OCI-LY1 (cell line): ENCODE measurements around the gene CXCL1.

Experiments
- H2AFZ ChIP-seq: fragments of 200-600 bp; sonication (generic), shearing (Covaris generic); 2 replicates; pipeline ENCODE4 v1.6.0; 2014; ENCODE audit warnings: antibody characterized with exemption, mild to moderate bottlenecking, low read length
- H3F3A ChIP-seq: fragments of 200-600 bp; sonication (generic), shearing (Covaris generic); 2 replicates; pipeline ENCODE4 v1.6.0; 2014; ENCODE audit warnings: mild to moderate bottlenecking, antibody characterized with exemption, low read length, moderate library complexity; ENCODE audit not compliant: insufficient read depth
- H3K27ac ChIP-seq: fragments of 200-600 bp; sonication (generic); 2 replicates; pipeline ENCODE4 v1.5.1; 2014; ENCODE audit warnings: low read length, mixed run types, mild to moderate bottlenecking, low read depth; ENCODE audit not compliant: poor library complexity, severe bottlenecking
- H3K27me3 ChIP-seq: fragments of 200-600 bp; sonication (generic); 2 replicates; pipeline ENCODE4 v1.6.0; 2014; ENCODE audit warnings: antibody characterized with exemption, mild to moderate bottlenecking, low read length, moderate library complexity; ENCODE audit not compliant: insufficient read depth
- H3K36me3 ChIP-seq: fragments of 200-600 bp; sonication (generic); 2 replicates; pipeline ENCODE4 v1.6.1; 2014; ENCODE audit warnings: mild to moderate bottlenecking, antibody characterized with exemption, low read length, moderate library complexity, mixed read lengths; ENCODE audit not compliant: insufficient read depth
- H3K4me1 ChIP-seq: fragments of 200-600 bp; sonication (generic); 2 replicates; pipeline ENCODE4 v1.5.1; 2014; ENCODE audit warnings: mild to moderate bottlenecking, low read length, moderate library complexity; ENCODE audit not compliant: insufficient read depth, severe bottlenecking
- H3K4me2 ChIP-seq: fragments of 200-600 bp; sonication (generic), shearing (Covaris generic); 2 replicates; pipeline ENCODE4 v1.6.1; 2014; ENCODE audit warnings: low read length
- H3K4me3 ChIP-seq: fragments of 200-600 bp; sonication (generic); 2 replicates; pipeline ENCODE4 v1.5.1; 2014; ENCODE audit warnings: low read length, low read depth, mild to moderate bottlenecking, mixed read lengths; ENCODE audit not compliant: poor library complexity, severe bottlenecking
- H3K79me2 ChIP-seq: fragments of 200-600 bp; shearing (Covaris generic); 2 replicates; pipeline ENCODE4 v1.6.1; 2016; ENCODE audit warnings: mixed run types, low read length, mixed read lengths; ENCODE audit not compliant: insufficient read depth
- H3K9ac ChIP-seq: fragments of 200-600 bp; sonication (generic), shearing (Covaris generic); 2 replicates; pipeline ENCODE4 v1.6.1; 2014; ENCODE audit warnings: mild to moderate bottlenecking, low read length, mixed read lengths
- H3K9me2 ChIP-seq: fragments of 200-600 bp; sonication (generic), shearing (Covaris generic); 2 replicates; pipeline ENCODE4 v1.6.1; 2014; ENCODE audit warnings: low read depth, mild to moderate bottlenecking, low read length, mixed read lengths
- H3K9me3 ChIP-seq: fragments of 200-600 bp; shearing (Covaris generic); 2 replicates; pipeline ENCODE4 v1.6.1; 2014; ENCODE audit warnings: low read length, mixed read lengths
- H4K20me1 ChIP-seq: fragments of 200-600 bp; sonication (generic), shearing (Covaris generic); 2 replicates; pipeline ENCODE4 v1.6.0; 2016; ENCODE audit warnings: mild to moderate bottlenecking, low read length; ENCODE audit not compliant: insufficient read depth
- CTCF ChIP-seq: fragments of 200-600 bp; sonication (generic), shearing (Covaris generic); IDR thresholded peaks from 2 replicates; pipeline ENCODE4 v1.5.1; 2017; ENCODE audit warnings: mild to moderate bottlenecking, antibody characterized with exemption, low read length, moderate library complexity, mixed read lengths
- EZH2 ChIP-seq: fragments of 200-600 bp; sonication (generic), shearing (Covaris generic); IDR thresholded peaks from 2 replicates; pipeline ENCODE4 v1.8.0; 2017; ENCODE audit warnings: borderline replicate concordance, mixed run types, mild to moderate bottlenecking, antibody characterized with exemption, low read length, moderate library complexity, mixed read lengths

Gene CXCL1

GRCh38 chr4:73902038-73902637, 32.9 kb downstream of the CXCL1 start:
- Histone ChIP-seq H3K36me3 (no peaks in the 10 kb centered on the region), H3K4me2 (no peak overlapping the region), H3K4me1 (no peaks in the 10 kb centered on the region), H3K9ac (no peak overlapping the region), H3K9me2 (no peaks in the 10 kb centered on the region), H3K27ac (no peak overlapping the region), H4K20me1 (no peaks in the 10 kb centered on the region), H3K9me3 (no peaks in the 10 kb centered on the region), H3K79me2 (no peaks in the 10 kb centered on the region), H3K4me3 (no peak overlapping the region), H3K27me3 (no peaks in the 10 kb centered on the region), H3F3A (no peaks in the 10 kb centered on the region), H2AFZ (no peak overlapping the region)
- TF ChIP-seq CTCF = no peak
- no peak for TF ChIP-seq EZH2

GRCh38 chr4:73902817-73903547, 33.8 kb downstream of the CXCL1 start:
- TF ChIP-seq EZH2 (no peak), CTCF (no peak)
- Histone ChIP-seq H3K9me2 (no peaks in the 10 kb centered on the region), H3K4me2 (no peak overlapping the region), H3K36me3 (no peaks in the 10 kb centered on the region), H3K27me3 (no peaks in the 10 kb centered on the region), H2AFZ (no peak overlapping the region), H3F3A (no peaks in the 10 kb centered on the region), H3K9ac (no peak overlapping the region), H3K4me1 (no peaks in the 10 kb centered on the region), H3K27ac (no peak overlapping the region), H3K79me2 (no peaks in the 10 kb centered on the region), H3K4me3 (no peak overlapping the region), H3K9me3 (no peaks in the 10 kb centered on the region), H4K20me1 (no peaks in the 10 kb centered on the region)

GRCh38 chr4:73904491-73904890, 35.3 kb downstream of the CXCL1 start:
- no peak overlapping the region for H3K4me2 ChIP-seq
- no peak overlapping the region for H3K9ac ChIP-seq
- no peaks in the 10 kb centered on the region for H3K79me2 ChIP-seq
- H4K20me1 ChIP-seq = no peaks in the 10 kb centered on the region
- no peak overlapping the region for H3K27ac ChIP-seq
- H3K27me3 ChIP-seq = no peaks in the 10 kb centered on the region
- no peak overlapping the region for H3K4me3 ChIP-seq
- no peaks in the 10 kb centered on the region for H3K9me3 ChIP-seq
- no peaks in the 10 kb centered on the region for H3F3A ChIP-seq
- no peak for TF ChIP-seq CTCF
- TF ChIP-seq EZH2 = no peak
- H3K36me3 ChIP-seq = no peaks in the 10 kb centered on the region
- H3K9me2 ChIP-seq = no peaks in the 10 kb centered on the region
- no peaks in the 10 kb centered on the region for H3K4me1 ChIP-seq
- no peak overlapping the region for H2AFZ ChIP-seq
